HL-60 (cell line): ENCODE results near the gene COTL1.
"Not testable (repeated sequence)": the region's sequence is repeated elsewhere in the genome, so short reads cannot be mapped to it uniquely, and the experiment has no call there.

Experiments
- DNase-seq, 2 experiments: peaks; one replicate each; pipeline ENCODE4 v3.0.0-alpha.2; 2010 to 2020; ENCODE audit warnings: low read depth in 1 of 2, low spot score in 1 of 2
- H3K27ac ChIP-seq: fragments of 250-450 bp; sonication (Bioruptor Pico); replicated peaks from 2 replicates; pipeline ENCODE4 v1.5.1; 2020; ENCODE audit warnings: mild to moderate bottlenecking, moderate library complexity
- H3K27me3 ChIP-seq: fragments of 250-450 bp; sonication (Bioruptor Pico); 2 replicates; pipeline ENCODE4 v1.5.1; 2021; ENCODE audit warnings: mild to moderate bottlenecking, moderate library complexity; ENCODE audit not compliant: insufficient read depth, poor library complexity, severe bottlenecking
- H3K4me3 ChIP-seq: replicated peaks from 2 replicates; pipeline ENCODE4 v1.5.1; 2011; ENCODE audit warnings: mild to moderate bottlenecking, control low read depth, low read length; ENCODE audit not compliant: insufficient read depth
- CTCF ChIP-seq: IDR thresholded peaks from one replicate; pipeline ENCODE4 v1.5.1; 2011; ENCODE audit warnings: low read length, control low read depth, inconsistent platforms; ENCODE audit not compliant: insufficient read depth
- GABPA ChIP-seq: IDR thresholded peaks from 2 replicates; pipeline ENCODE4 v1.6.1; 2012; ENCODE audit warnings: low read depth
- POLR2AphosphoS5 ChIP-seq: IDR thresholded peaks from 2 replicates; pipeline ENCODE4 v1.6.1; 2012; ENCODE audit warnings: low read depth
- REST ChIP-seq: IDR thresholded peaks from 2 replicates; pipeline ENCODE4 v1.6.1; 2012; ENCODE audit warnings: low read depth; ENCODE audit not compliant: insufficient replicate concordance
- SPI1 ChIP-seq: IDR thresholded peaks from 2 replicates; pipeline ENCODE4 v1.6.1; 2012; ENCODE audit warnings: low read depth, mild to moderate bottlenecking, borderline replicate concordance

COTL1 gene

GRCh38 chr16:84521497-84521770 lies 96.4 kb downstream of the COTL1 start:
- Histone ChIP-seq H3K4me3 (no peak overlapping the region), H3K27me3 (no peaks in the 10 kb centered on the region), H3K27ac (no peak overlapping the region)
- TF ChIP-seq POLR2AphosphoS5: no peak
- DNase-seq: no peak

GRCh38 chr16:84520725-84521496 lies 97.0 kb downstream of the COTL1 start:
- no peaks in the 10 kb centered on the region for H3K27me3 ChIP-seq
- no peak for DNase-seq
- H3K27ac ChIP-seq: no peak overlapping the region
- no peak overlapping the region for H3K4me3 ChIP-seq
- TF ChIP-seq GABPA (no peak), SPI1 (0 out of 2 replicates have a peak, but pooled peaks have one; percentile 4)

GRCh38 chr16:84519855-84520254 lies 98.0 kb downstream of the COTL1 start:
- TF ChIP-seq GABPA (no peak), CTCF (no peak), REST (no peak), SPI1 (no peak), POLR2AphosphoS5 (no peak)
- no peak for DNase-seq
- Histone ChIP-seq H3K27me3 (no peaks in the 10 kb centered on the region), H3K27ac (no peak overlapping the region), H3K4me3 (no peak overlapping the region)

GRCh38 chr16:84518804-84519341 lies 99.0 kb downstream of the COTL1 start:
- Histone ChIP-seq H3K4me3 (no peak overlapping the region), H3K27me3 (no peaks in the 10 kb centered on the region), H3K27ac (no peak overlapping the region)
- no peak for DNase-seq
- TF ChIP-seq CTCF (no peak), REST (no peak), GABPA (no peak), POLR2AphosphoS5 (no peak), SPI1 (no peak)

- H3K27ac ChIP-seq, DNase-seq, H3K27me3 ChIP-seq, H3K4me3 ChIP-seq: not testable (repeated sequence)
Measured at GRCh38 chr16:84518220-84518619, 99.7 kb downstream of the COTL1 start.
